HG03378 (cell line): Measurements from ENCODE around the gene FANCI.
"Not testable (repeated sequence)": the region's sequence is repeated elsewhere in the genome, so short reads cannot be mapped to it uniquely, and the experiment has no call there.

Source experiments
- ATAC-seq: cut with Tn5 transposase; IDR thresholded peaks from one replicate; pipeline ENCODE4 v1.9.1; 2021; ENCODE audit warnings: mild to moderate bottlenecking, moderate library complexity; ENCODE audit not compliant: unreplicated experiment

Gene FANCI

GRCh38 chr15:89221543-89221942, 22.2 kb upstream of the FANCI start, which contains the start of gene RLBP1:
Gene RLBP1, minus strand, starts transcription at chr15:89221579. Its CDS starts 2,604 bp downstream, at chr15:89218975.
- ATAC-seq: no peak

- no peak for ATAC-seq
These were observed 18.2 kb upstream of the FANCI start for GRCh38 chr15:89225588-89225987.

GRCh38 chr15:89226359-89227221, 17.2 kb upstream of the FANCI start:
- ATAC-seq: no peak

GRCh38 chr15:89227425-89227824, 16.4 kb upstream of the FANCI start:
- no peak for ATAC-seq

GRCh38 chr15:89230277-89230676, 13.5 kb upstream of the FANCI start:
- no peak for ATAC-seq

GRCh38 chr15:89231832-89232231, 11.9 kb upstream of the FANCI start:
- no peak for ATAC-seq

- ATAC-seq: not testable (repeated sequence)
These were observed 3.6 kb upstream of the FANCI start for GRCh38 chr15:89239883-89240810.

GRCh38 chr15:89243046-89243690, 611 bp upstream of the FANCI start:
- no peak for ATAC-seq

- peak; percentile 28 for ATAC-seq
These were observed 760 bp downstream of the FANCI start for GRCh38 chr15:89244574-89244903.

- ATAC-seq: no peak
These were observed 3.7 kb downstream of the FANCI start for GRCh38 chr15:89247446-89247845.

GRCh38 chr15:89248584-89248983, 4.8 kb downstream of the FANCI start:
- no peak for ATAC-seq

- not testable (repeated sequence) for ATAC-seq
These were observed 6.4 kb downstream of the FANCI start for GRCh38 chr15:89250142-89250541.

- ATAC-seq: not testable (repeated sequence)
These were observed 33.5 kb downstream of the FANCI start for GRCh38 chr15:89277281-89277680.

GRCh38 chr15:89278307-89278706, 34.5 kb downstream of the FANCI start:
- no peak for ATAC-seq

GRCh38 chr15:89282631-89283030, 38.9 kb downstream of the FANCI start:
- ATAC-seq: no peak

GRCh38 chr15:89283201-89283600, 39.4 kb downstream of the FANCI start:
- no peak for ATAC-seq

GRCh38 chr15:89291934-89292438, 48.2 kb downstream of the FANCI start:
- ATAC-seq: no peak

- no peak for ATAC-seq
These were observed 49.2 kb downstream of the FANCI start for GRCh38 chr15:89293012-89293411.

- ATAC-seq: no peak
These were observed 56.1 kb downstream of the FANCI start for GRCh38 chr15:89299896-89300295.

GRCh38 chr15:89301304-89302089, 57.7 kb downstream of the FANCI start:
- no peak for ATAC-seq
